OCI-LY3 (cell line): Measurements from ENCODE around the gene OR10G3.
"Not testable (repeated sequence)": the region's sequence is repeated elsewhere in the genome, so short reads cannot be mapped to it uniquely, and the experiment has no call there.

Experiments used
- H2AFZ ChIP-seq: fragments of 200-600, 300-600 bp; shearing (Covaris generic); 2 replicates; pipeline ENCODE4 v1.6.0; 2014; ENCODE audit warnings: antibody characterized with exemption, low read depth, low read length
- H3K27ac ChIP-seq: fragments of 200-600, 300-600 bp; sonication (generic); 2 replicates; pipeline ENCODE4 v1.5.1; 2014; ENCODE audit warnings: mild to moderate bottlenecking, low read length, moderate library complexity, mixed read lengths
- H3K27me3 ChIP-seq: fragments of 200-600, 300-600 bp; sonication (generic); 2 replicates; pipeline ENCODE4 v1.6.1; 2014; ENCODE audit warnings: low read depth, low read length, mixed read lengths
- H3K36me3 ChIP-seq: fragments of 200-600, 300-600 bp; sonication (generic); replicated peaks from 2 replicates; pipeline ENCODE3; 2014; ENCODE audit warnings: low read depth, low read length, mixed read lengths
- H3K4me1 ChIP-seq: fragments of 300-600, 200-600 bp; sonication (generic); 2 replicates; pipeline ENCODE4 v1.6.1; 2014; ENCODE audit warnings: low read length, mixed read lengths
- H3K4me2 ChIP-seq: fragments of 200-600, 300-600 bp; sonication (generic); 2 replicates; pipeline ENCODE4 v1.6.1; 2014; ENCODE audit warnings: low read length, mixed read lengths
- H3K4me3 ChIP-seq: fragments of 300-600, 200-600 bp; sonication (generic); 2 replicates; pipeline ENCODE4 v1.5.1; 2014; ENCODE audit warnings: antibody characterized with exemption, mild to moderate bottlenecking, low read length, moderate library complexity
- H3K79me2 ChIP-seq: fragments of 300-600, 200-600 bp; shearing (Covaris generic); 2 replicates; pipeline ENCODE4 v1.6.1; 2014; ENCODE audit warnings: mild to moderate bottlenecking, low read length, mixed read lengths
- H3K9ac ChIP-seq: fragments of 300-600, 200-600 bp; shearing (Covaris generic); 2 replicates; pipeline ENCODE4 v1.6.0; 2014; ENCODE audit warnings: mild to moderate bottlenecking, low read length, moderate library complexity
- H3K9me3 ChIP-seq: fragments of 200-600, 300-600 bp; shearing (Covaris generic); 2 replicates; pipeline ENCODE4 v1.6.1; 2014; ENCODE audit warnings: low read length, mixed read lengths; ENCODE audit not compliant: insufficient read depth
- H4K20me1 ChIP-seq: fragments of 200-600, 300-600 bp; sonication (generic); 2 replicates; pipeline ENCODE4 v1.6.1; 2016; ENCODE audit warnings: low read length, mixed read lengths; ENCODE audit not compliant: insufficient read depth
- EZH2phosphoT487 ChIP-seq: fragments of 200-600 bp; shearing (Covaris generic); IDR thresholded peaks from 2 replicates; pipeline ENCODE4 v1.6.1; 2018; ENCODE audit warnings: antibody characterized with exemption, mixed run types, low read depth
- TF ChIP-seq, protein P1 (sequence below): fragments of 200-600, 300-600 bp; sonication (generic); IDR thresholded peaks from 2 replicates; pipeline ENCODE4 v1.5.1; 2014; ENCODE audit warnings: antibody characterized with exemption, low read length, low read depth

OR10G3 gene

DNA sequence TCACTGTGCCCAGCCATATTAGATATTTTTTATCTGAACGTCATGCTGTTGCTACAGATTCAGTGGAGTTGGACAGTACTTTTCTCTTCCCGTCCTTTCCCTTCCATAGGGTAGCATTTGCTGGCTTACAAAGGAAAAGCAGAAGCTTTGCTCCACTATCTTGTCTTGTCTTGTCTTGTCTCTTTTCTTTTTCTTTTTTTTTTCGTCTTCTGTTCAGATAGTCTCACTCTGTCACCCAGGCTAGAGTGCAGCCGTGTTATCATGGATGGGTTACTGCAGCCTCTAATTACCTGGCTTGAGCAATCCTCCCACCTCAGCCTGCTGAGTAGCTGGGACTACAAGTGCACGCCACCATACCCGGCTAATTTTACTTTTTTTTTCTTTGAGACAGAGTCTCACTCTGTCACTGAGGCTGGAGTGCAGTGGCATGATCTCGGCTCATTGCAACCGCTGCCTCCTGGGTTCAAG, 21.1 kb downstream of the OR10G3 start:
- Histone ChIP-seq H2AFZ (no peak overlapping the region), H3K9ac (no peak overlapping the region)

DNA sequence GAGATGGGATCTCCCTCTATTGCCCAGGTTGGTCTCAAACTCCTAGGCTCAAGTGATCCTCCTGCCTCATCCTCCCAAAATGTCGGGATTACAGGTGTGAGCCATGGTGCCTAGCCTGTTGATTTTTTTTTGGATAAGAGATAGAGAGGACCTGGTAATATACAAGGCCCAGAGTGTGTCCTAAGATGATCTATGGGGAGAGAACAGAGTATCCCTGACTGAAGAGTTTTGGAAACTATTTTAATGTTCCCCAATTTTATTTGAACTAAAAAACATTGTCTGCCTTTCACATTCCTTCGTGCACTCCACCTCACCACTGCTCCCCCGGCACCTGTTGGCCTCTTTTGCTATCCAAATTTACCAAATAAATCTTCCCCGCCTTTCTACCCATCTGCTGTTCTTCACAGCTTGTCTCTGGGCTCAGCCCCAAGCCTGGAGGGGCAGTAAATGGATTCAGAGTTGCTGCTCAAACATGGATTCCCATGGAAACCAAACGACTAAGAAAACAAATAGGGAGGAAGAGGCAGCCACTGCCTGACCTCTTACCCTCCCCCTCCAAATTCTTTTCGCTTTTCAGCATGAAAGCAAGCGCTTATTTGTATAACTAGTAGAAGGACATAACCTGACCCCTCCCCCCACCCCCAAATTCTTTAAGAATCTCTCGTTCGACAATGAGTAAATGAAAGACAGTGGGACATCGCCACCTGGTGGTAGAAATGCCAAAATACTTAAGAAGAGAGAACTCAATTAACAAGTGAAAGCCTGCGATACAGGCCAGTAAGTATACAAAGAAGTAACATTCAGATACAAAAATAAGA, 22.6 kb downstream of the OR10G3 start:
- no peaks in the 10 kb centered on the region for H4K20me1 ChIP-seq
- H3K4me1 ChIP-seq = no peaks in the 10 kb centered on the region
- peak overlapping the region; percentile 76 for H3K4me3 ChIP-seq
- H3K79me2 ChIP-seq = no peaks in the 10 kb centered on the region
- peak overlapping the region; percentile 97 for H2AFZ ChIP-seq
- peaks cover 6% of the 10 kb centered on the region; the same call in 1 of the 2 replicates for H3K27me3 ChIP-seq
- peak overlapping the region; percentile 76 for H3K4me2 ChIP-seq
- no peaks in the 10 kb centered on the region for H3K9me3 ChIP-seq
- no peak overlapping the region for H3K27ac ChIP-seq
- peak overlapping the region; percentile 41 for H3K9ac ChIP-seq
- TF ChIP-seq EZH2phosphoT487 = no peak
- TF ChIP-seq, protein P1, sequence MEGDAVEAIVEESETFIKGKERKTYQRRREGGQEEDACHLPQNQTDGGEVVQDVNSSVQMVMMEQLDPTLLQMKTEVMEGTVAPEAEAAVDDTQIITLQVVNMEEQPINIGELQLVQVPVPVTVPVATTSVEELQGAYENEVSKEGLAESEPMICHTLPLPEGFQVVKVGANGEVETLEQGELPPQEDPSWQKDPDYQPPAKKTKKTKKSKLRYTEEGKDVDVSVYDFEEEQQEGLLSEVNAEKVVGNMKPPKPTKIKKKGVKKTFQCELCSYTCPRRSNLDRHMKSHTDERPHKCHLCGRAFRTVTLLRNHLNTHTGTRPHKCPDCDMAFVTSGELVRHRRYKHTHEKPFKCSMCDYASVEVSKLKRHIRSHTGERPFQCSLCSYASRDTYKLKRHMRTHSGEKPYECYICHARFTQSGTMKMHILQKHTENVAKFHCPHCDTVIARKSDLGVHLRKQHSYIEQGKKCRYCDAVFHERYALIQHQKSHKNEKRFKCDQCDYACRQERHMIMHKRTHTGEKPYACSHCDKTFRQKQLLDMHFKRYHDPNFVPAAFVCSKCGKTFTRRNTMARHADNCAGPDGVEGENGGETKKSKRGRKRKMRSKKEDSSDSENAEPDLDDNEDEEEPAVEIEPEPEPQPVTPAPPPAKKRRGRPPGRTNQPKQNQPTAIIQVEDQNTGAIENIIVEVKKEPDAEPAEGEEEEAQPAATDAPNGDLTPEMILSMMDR = peak; percentile 84
- H3K36me3 ChIP-seq = no peaks in the 10 kb centered on the region

More for the DNA sequence above, 21.1 kb downstream of the OR10G3 start:
- Histone ChIP-seq H3K4me3 (no peak overlapping the region), H4K20me1 (no peaks in the 10 kb centered on the region), H3K27ac (no peak overlapping the region), H3K4me1 (no peaks in the 10 kb centered on the region), H3K27me3 (peaks cover 6% of the 10 kb centered on the region; the same call in 1 of the 2 replicates), H3K79me2 (no peaks in the 10 kb centered on the region), H3K4me2 (no peak overlapping the region), H3K36me3 (no peaks in the 10 kb centered on the region), H3K9me3 (no peaks in the 10 kb centered on the region)
- no peak for TF ChIP-seq EZH2phosphoT487
- TF ChIP-seq, protein P1 = no peak

DNA sequence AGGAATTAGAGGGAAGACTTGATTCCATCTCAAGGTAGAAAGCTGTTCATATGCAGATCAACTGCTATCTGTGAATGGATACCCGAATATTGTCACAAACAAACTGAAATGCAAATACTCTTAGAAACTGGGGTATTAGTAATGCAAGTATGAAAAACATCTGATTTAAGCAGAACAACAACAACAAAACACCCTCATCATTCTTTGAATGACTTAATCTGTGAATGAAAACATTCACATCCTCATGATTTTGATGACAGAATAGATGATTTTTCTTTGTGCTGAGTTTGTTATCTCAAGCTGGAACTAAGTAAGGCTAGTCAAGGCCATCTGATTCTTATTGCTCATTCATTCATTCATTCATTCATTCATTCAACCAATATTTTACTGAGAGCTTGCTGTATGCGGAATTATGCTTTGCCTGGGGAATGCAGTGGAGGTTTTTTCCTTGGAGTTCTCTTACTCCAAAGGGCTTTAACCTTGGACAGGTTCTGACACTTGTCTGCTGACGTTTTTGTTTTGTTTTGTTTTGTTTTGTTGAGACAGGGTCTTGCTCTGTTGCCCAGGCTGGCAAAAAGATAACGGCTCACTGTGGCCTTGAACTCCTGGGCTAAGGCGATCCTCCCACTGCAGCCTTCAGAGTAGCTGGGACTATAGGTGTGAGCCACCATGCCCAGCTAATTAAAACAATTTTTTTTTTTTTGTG, 23.3 kb downstream of the OR10G3 start:
- no peaks in the 10 kb centered on the region for H3K36me3 ChIP-seq
- no peaks in the 10 kb centered on the region for H4K20me1 ChIP-seq
- no peak overlapping the region for H3K27ac ChIP-seq
- TF ChIP-seq, protein P1 = no peak
- no peak for TF ChIP-seq EZH2phosphoT487
- no peaks in the 10 kb centered on the region for H3K9me3 ChIP-seq
- H3K27me3 ChIP-seq = peaks cover 6% of the 10 kb centered on the region; the same call in 1 of the 2 replicates
- no peak overlapping the region for H3K4me3 ChIP-seq
- H3K9ac ChIP-seq = no peak overlapping the region
- H3K4me2 ChIP-seq = peak overlapping the region; percentile 76
- no peaks in the 10 kb centered on the region for H3K79me2 ChIP-seq
- H2AFZ ChIP-seq = peak overlapping the region; percentile 97; the same call in 1 of the 2 replicates
- H3K4me1 ChIP-seq = no peaks in the 10 kb centered on the region

DNA sequence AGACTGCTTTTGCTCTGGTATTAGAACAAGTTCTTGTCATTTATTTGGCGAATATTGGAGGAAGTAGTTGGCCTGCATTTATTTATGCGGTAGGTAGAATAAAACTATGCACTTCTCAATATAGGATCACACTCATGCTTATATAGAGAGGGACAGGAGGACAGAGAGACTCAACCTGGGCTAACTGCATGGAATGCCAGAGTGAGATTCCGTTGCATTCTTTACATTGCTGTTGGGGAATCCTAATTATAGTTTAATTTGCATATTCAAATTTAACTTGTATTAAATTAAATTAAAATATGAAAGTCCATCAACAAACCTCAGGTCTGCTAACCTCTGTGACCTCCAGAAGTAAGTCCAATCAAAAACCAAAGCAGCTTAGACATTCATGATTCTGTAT, 26.6 kb downstream of the OR10G3 start:
- Histone ChIP-seq H3K4me2 (no peak overlapping the region), H3K4me3 (no peak overlapping the region)
- no peak for TF ChIP-seq EZH2phosphoT487
- TF ChIP-seq, protein P1 = no peak

DNA sequence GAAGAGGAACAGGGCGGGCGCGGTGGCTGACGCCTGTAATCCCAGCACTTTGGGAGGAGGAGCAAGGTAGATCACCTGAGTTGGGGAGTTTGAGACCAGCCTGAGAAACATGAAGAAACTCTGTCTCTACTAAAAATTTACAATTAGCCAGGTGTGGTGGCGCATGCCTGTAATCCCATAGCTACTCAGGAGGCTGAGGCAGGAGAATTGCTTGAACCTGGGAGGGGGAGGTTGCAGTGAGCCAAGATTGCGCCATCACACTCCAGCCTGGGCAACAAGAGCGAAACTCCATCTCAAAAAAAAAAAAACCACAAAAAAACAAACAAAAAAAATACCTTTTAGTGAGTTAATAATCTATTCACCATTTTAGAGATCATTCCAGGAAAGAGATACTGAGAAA, 35.3 kb downstream of the OR10G3 start:
- not testable (repeated sequence) for H3K4me3 ChIP-seq, H3K4me2 ChIP-seq, H4K20me1 ChIP-seq, H3K79me2 ChIP-seq, H3K9ac ChIP-seq, H3K4me1 ChIP-seq, H3K27me3 ChIP-seq, H2AFZ ChIP-seq, H3K36me3 ChIP-seq, H3K9me3 ChIP-seq, H3K27ac ChIP-seq

More for the DNA sequence above, 26.6 kb downstream of the OR10G3 start:
- Histone ChIP-seq H3K27me3 (peaks cover 6% of the 10 kb centered on the region; the same call in 1 of the 2 replicates), H3K4me1 (no peaks in the 10 kb centered on the region), H3K9ac (no peak overlapping the region), H3K36me3 (no peaks in the 10 kb centered on the region), H3K9me3 (no peaks in the 10 kb centered on the region), H2AFZ (no peak overlapping the region), H3K79me2 (no peaks in the 10 kb centered on the region), H3K27ac (no peak overlapping the region), H4K20me1 (no peaks in the 10 kb centered on the region)
